ENCODE measurements around the gene CPNE2. TPM values are rescaled to one million over a fixed set of nuclear protein-coding genes. Genes with fewer than 3 reads are reported as not detected.

Gene CPNE2
- total RNA-seq, 3 donors from 2014 or later = 48.7 to 77.0 (median 52.5) TPM

DNA sequence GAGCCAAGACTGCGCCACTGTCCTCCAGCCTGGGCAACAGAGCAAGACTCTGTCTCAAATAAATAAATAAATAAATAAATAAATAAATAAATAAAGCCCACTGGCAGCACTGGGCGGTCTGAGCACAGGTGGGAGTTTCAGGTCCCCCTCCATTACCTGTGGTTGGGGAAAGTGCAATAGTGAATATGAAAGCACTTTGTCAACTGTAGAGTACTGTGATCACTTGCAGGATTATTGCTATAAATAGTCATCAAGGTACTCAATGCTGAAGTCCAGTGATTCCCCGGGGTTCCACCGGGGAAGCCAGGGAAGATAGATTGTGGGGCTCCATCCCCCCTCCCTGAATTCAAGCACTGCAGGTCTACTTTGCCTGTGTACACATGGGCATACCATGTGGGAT, 42.7 kb upstream of the CPNE2 start:
- intact Hi-C loops (cut with DNase I, micrococcal nuclease) = no loop called here
- Histone ChIP-seq H3K4me1 (ENCODE audit: low read depth) (no peaks in the 10 kb centered on the region), H3K9me3 (no peaks in the 10 kb centered on the region), H3K4me3 (no peak overlapping the region), H3K36me3 (ENCODE audit: low read depth) (no peaks in the 10 kb centered on the region)
- no peak for ATAC-seq
- DNase-seq = no peak
- TF ChIP-seq, protein P1, sequence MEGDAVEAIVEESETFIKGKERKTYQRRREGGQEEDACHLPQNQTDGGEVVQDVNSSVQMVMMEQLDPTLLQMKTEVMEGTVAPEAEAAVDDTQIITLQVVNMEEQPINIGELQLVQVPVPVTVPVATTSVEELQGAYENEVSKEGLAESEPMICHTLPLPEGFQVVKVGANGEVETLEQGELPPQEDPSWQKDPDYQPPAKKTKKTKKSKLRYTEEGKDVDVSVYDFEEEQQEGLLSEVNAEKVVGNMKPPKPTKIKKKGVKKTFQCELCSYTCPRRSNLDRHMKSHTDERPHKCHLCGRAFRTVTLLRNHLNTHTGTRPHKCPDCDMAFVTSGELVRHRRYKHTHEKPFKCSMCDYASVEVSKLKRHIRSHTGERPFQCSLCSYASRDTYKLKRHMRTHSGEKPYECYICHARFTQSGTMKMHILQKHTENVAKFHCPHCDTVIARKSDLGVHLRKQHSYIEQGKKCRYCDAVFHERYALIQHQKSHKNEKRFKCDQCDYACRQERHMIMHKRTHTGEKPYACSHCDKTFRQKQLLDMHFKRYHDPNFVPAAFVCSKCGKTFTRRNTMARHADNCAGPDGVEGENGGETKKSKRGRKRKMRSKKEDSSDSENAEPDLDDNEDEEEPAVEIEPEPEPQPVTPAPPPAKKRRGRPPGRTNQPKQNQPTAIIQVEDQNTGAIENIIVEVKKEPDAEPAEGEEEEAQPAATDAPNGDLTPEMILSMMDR (IDR thresholded peaks at IDR 0.05) = no peak

- H3K9me3 ChIP-seq = no peaks in the 10 kb centered on the region
- no peak overlapping the region for H3K4me3 ChIP-seq
- H3K4me1 ChIP-seq (ENCODE audit: low read depth) = no peaks in the 10 kb centered on the region
- TF ChIP-seq, protein P1 (IDR thresholded peaks at IDR 0.05) = no peak
- intact Hi-C loops (cut with DNase I, micrococcal nuclease) = no loop called here
- ATAC-seq = no peak
- peaks cover 3% of the 10 kb centered on the region for H3K36me3 ChIP-seq (ENCODE audit: low read depth)
- DNase-seq = no peak
Measured at GRCh38 chr16:57051696-57052228, 40.6 kb upstream of the CPNE2 start.

- H3K36me3 ChIP-seq (ENCODE audit: low read depth) = peaks cover 3% of the 10 kb centered on the region
- no peak for ATAC-seq
- intact Hi-C loops (cut with DNase I, micrococcal nuclease) = no loop called here
Measured at GRCh38 chr16:57053206-57053605, 39.2 kb upstream of the CPNE2 start.

DNA sequence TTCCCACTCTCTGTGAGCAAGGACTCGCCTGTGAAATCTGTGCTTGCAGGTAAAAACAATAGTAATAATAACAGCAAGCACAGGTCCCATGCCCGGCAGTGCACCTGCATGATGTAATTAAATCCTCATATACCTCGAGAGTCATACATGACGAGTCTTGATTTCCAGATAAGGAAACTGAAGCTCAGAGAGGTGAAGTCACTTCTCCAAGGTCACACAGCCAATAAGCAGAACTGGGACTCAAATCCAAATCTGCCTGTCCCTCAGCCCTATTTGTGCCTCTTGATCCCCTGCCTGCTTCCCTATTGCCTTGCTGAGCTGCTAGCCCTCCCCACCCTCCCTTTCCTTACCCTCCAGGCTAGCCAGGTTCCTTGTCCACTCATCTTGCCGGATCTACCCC, 38.0 kb upstream of the CPNE2 start:
- intact Hi-C loops (cut with DNase I, micrococcal nuclease) = no loop called here
- Histone ChIP-seq H3K4me3 (no peak overlapping the region), H3K4me1 (ENCODE audit: low read depth) (no peaks in the 10 kb centered on the region), H3K9me3 (no peaks in the 10 kb centered on the region), H3K36me3 (ENCODE audit: low read depth) (peaks cover 3% of the 10 kb centered on the region)
- DNase-seq (no peak), ATAC-seq (no peak)
- TF ChIP-seq, protein P1 (IDR thresholded peaks at IDR 0.05) = no peak

More at GRCh38 chr16:57053206-57053605, 39.2 kb upstream of the CPNE2 start:
- TF ChIP-seq, protein P1 (IDR thresholded peaks at IDR 0.05) = no peak
- DNase-seq = no peak
- no peaks in the 10 kb centered on the region for H3K9me3 ChIP-seq
- no peaks in the 10 kb centered on the region for H3K4me1 ChIP-seq (ENCODE audit: low read depth)
- no peak overlapping the region for H3K4me3 ChIP-seq

DNA sequence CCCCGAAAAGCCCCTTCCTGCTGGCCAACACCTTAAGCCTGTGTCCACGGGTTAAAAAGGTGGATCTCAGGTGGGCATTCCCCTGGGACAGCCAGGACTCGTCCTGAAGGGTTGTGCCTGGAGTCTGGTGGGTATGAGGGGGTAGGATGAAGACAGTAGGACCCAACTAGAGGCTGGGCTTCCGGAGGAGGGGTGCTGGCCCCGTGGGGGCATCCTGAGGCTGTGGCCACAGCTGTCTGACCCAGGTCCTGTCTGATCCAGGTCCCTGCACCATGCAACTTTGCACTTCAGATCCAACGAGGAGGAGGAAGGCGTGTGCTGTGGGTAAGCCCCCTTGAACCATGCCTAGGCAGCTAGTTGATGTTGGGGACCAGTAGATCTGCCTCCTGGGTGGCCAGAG, 37.6 kb upstream of the CPNE2 start:
- Histone ChIP-seq H3K4me1 (ENCODE audit: low read depth) (no peaks in the 10 kb centered on the region), H3K36me3 (ENCODE audit: low read depth) (peaks cover 3% of the 10 kb centered on the region), H3K4me3 (no peak overlapping the region), H3K9me3 (no peaks in the 10 kb centered on the region)
- TF ChIP-seq, protein P1 (IDR thresholded peaks at IDR 0.05) = no peak
- intact Hi-C loops (cut with DNase I, micrococcal nuclease) = no loop called here
- ATAC-seq (no peak), DNase-seq (no peak)

GRCh38 chr16:57055671-57056070, 36.7 kb upstream of the CPNE2 start:
- DNase-seq (no peak), ATAC-seq (no peak)
- Histone ChIP-seq H3K4me1 (ENCODE audit: low read depth) (no peaks in the 10 kb centered on the region), H3K36me3 (ENCODE audit: low read depth) (peaks cover 3% of the 10 kb centered on the region), H3K9me3 (no peaks in the 10 kb centered on the region), H3K4me3 (no peak overlapping the region)
- intact Hi-C loops (cut with DNase I, micrococcal nuclease) = no loop called here
- TF ChIP-seq, protein P1 (IDR thresholded peaks at IDR 0.05) = no peak
